HL-60 (cell line): ENCODE measurements around the gene KLF16.

ENCODE experiments used
- TF ChIP-seq, protein P1 (sequence below): IDR thresholded peaks from one replicate; pipeline ENCODE4 v1.5.1; 2011; ENCODE audit warnings: low read length, control low read depth, inconsistent platforms; ENCODE audit not compliant: insufficient read depth
- TF ChIP-seq, protein P2 (sequence below): IDR thresholded peaks from 2 replicates; pipeline ENCODE4 v1.6.1; 2012; ENCODE audit warnings: low read depth; ENCODE audit not compliant: insufficient replicate concordance

DNA sequence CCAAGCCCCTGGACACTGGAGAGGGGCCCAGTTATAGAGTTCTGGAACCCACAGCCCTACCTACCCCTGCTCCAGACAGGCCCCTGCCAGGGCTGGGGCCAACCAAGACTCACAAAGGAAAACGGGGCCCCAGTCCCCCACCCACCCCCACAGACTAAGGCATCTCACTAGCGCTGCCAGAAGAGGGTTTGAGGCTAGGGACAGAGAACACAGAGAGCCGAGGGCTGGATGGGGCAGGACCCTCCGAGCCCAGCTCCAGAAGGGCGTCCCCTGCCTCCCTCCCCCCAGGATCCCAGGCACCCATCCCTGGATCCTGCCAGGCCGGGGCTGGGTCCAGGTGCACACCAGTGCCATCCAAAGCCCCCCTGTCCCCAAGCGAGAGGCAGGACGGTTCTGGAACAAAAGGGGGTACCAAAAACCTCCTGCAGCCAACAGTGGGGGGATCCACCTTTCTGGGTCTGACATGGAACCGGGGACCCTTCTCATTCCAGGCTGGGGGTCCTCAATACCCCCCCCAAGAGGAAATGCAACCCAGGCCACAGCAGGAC, 10.7 kb downstream of the KLF16 start:
- TF ChIP-seq, protein P1, sequence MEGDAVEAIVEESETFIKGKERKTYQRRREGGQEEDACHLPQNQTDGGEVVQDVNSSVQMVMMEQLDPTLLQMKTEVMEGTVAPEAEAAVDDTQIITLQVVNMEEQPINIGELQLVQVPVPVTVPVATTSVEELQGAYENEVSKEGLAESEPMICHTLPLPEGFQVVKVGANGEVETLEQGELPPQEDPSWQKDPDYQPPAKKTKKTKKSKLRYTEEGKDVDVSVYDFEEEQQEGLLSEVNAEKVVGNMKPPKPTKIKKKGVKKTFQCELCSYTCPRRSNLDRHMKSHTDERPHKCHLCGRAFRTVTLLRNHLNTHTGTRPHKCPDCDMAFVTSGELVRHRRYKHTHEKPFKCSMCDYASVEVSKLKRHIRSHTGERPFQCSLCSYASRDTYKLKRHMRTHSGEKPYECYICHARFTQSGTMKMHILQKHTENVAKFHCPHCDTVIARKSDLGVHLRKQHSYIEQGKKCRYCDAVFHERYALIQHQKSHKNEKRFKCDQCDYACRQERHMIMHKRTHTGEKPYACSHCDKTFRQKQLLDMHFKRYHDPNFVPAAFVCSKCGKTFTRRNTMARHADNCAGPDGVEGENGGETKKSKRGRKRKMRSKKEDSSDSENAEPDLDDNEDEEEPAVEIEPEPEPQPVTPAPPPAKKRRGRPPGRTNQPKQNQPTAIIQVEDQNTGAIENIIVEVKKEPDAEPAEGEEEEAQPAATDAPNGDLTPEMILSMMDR: no peak
- TF ChIP-seq, protein P2, sequence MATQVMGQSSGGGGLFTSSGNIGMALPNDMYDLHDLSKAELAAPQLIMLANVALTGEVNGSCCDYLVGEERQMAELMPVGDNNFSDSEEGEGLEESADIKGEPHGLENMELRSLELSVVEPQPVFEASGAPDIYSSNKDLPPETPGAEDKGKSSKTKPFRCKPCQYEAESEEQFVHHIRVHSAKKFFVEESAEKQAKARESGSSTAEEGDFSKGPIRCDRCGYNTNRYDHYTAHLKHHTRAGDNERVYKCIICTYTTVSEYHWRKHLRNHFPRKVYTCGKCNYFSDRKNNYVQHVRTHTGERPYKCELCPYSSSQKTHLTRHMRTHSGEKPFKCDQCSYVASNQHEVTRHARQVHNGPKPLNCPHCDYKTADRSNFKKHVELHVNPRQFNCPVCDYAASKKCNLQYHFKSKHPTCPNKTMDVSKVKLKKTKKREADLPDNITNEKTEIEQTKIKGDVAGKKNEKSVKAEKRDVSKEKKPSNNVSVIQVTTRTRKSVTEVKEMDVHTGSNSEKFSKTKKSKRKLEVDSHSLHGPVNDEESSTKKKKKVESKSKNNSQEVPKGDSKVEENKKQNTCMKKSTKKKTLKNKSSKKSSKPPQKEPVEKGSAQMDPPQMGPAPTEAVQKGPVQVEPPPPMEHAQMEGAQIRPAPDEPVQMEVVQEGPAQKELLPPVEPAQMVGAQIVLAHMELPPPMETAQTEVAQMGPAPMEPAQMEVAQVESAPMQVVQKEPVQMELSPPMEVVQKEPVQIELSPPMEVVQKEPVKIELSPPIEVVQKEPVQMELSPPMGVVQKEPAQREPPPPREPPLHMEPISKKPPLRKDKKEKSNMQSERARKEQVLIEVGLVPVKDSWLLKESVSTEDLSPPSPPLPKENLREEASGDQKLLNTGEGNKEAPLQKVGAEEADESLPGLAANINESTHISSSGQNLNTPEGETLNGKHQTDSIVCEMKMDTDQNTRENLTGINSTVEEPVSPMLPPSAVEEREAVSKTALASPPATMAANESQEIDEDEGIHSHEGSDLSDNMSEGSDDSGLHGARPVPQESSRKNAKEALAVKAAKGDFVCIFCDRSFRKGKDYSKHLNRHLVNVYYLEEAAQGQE: no peak
